ENCODE data around the gene FGFRL1.
A peak's percentile ranks its signal among the peaks of the same experiment; 100 is the strongest.

The FGFRL1 gene

DNA sequence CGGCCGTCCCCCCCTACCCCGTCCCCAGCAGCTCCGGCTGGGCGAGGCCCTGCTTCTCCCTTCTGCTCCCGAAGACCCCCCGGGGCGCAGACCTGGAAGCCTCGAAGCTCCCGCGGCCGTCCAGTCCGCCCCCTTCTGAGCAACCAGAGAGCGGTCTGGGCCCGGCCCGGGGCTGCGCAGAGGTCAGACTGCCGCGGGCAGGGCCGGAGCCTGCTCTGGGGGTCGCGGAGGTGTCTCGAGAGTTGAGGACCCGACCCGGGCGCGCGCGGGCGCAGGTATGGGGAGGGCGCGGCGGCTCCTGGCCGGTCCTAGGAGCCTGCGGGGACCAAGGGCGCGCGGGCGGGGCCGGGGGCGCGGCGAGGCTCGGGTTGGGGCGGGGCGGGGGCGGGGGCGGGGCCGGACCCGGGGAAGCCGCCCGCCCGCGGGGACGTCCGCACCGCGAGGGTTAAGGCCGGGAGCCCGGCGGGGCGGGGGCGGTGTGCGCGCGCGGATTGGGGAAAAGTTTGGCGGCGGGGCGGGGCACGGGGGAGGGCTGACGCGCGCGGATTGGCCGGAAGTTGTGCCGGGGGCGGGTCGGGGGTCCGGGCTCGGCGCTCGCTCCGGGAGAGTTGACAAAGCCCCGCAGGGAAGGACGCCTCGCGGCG lies at the start of gene FGFRL1:
Gene FGFRL1, plus strand, starts transcription at position 605 of the 644 bp plus-strand sequence. CDS start 860 bp downstream, outside the sequence.
- peak; percentile 88 for DNase-seq

DNA sequence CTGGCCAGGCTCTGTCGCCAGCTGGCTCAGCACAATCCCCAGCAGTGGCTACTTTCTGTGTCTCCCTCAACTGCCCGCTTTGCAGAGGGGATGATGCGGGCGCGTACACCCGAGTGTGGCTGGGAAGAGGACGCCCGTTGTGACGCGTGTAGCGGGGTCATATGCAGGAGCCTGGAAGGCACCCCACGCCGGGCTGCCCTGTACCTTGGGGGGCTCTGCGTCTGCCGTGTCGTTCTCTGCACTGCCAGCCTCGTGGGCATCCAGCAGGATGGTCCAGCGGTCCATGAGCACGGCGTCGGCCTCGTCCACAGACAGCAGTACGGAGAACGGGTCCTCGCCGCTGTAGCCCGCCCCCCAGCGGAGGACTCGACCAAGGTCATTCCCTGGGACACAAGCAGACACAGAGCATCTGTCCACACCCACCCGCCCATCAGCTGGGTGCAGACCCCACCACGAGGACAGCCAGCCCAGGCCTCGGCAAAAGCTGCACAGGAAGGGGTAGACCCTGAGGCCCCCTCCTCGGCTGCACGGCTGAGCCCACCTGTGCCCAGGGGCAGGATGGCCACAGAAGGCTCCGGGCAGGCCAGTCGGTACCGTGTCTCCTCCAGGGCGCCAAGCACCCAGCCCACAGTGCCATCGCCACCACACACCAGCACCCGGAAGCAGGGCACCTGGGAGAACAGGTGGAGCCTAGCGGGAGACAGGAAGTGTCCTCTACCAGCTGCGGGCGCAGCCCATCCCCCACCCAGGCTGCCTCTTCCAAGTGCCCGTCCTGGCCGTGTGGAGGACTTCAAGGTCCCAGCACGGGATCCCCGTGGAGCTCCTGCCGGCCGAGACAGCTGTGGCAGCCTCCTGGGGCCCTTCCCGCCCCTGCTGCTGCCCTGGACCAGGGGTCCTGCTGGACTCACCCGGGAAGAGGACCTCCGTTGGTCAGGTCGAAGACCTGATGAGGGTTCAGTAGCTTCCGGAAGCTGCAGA lies 48.9 kb upstream of the FGFRL1 start:
- DNase-seq: no peak

GRCh38 chr4:963276-964225 lies 47.9 kb upstream of the FGFRL1 start:
- DNase-seq: no peak

DNA sequence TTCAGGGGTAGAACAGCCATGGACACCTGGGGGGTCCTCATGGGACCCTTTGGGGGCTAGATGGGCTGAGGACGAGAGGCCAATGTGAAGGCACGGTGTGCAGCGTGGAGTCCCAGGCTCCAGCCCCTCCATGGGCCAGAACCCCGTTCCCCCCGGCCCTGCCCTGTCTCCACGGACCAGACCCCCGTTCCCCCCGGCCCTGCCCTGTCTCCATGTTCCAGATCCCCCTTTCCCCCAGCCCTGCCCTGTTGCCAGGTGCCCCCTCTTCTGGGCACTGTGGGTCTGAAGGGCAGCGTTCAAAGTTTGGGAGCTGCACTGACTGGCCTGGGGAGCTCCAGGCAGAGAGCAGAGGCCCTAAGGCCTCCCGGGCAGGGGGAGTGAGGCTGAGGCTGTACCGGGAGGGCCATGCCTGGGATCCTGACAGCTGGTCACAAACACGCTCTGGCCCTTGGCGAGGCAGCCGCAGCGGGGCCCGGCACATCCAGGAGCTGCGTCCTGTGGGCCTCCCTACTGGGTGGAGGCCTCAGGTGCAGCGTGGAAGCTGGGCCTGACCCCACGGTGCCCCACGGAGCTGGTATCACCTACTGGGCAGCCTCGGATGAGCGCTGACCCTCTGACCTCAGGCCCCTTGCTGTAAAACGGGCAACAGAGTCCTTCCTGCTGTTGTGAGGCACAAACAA lies 46.9 kb upstream of the FGFRL1 start:
- DNase-seq: no peak

GRCh38 chr4:965048-965765 lies 46.2 kb upstream of the FGFRL1 start:
- no peak for DNase-seq

DNA sequence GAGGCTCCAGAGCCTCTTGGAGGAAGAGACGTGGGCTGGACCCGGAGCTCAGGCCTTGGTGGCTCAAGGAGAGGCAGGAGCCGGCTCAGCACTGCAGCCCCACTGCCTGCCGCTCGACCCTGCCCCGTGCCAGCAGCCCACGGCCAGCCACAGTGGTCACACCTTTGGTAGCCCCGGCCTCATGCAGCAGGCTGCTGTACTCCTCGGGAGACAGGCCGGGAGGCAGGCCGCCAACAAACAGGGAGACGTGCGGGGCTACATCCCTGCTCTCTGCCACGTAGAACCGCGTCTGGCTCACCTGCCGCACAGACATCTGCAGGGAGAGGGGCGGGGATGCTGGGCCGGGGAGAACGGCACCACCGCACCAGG lies 45.7 kb upstream of the FGFRL1 start:
- no peak for DNase-seq

- DNase-seq: no peak
Observed at GRCh38 chr4:966266-967112, 44.9 kb upstream of the FGFRL1 start.

DNA sequence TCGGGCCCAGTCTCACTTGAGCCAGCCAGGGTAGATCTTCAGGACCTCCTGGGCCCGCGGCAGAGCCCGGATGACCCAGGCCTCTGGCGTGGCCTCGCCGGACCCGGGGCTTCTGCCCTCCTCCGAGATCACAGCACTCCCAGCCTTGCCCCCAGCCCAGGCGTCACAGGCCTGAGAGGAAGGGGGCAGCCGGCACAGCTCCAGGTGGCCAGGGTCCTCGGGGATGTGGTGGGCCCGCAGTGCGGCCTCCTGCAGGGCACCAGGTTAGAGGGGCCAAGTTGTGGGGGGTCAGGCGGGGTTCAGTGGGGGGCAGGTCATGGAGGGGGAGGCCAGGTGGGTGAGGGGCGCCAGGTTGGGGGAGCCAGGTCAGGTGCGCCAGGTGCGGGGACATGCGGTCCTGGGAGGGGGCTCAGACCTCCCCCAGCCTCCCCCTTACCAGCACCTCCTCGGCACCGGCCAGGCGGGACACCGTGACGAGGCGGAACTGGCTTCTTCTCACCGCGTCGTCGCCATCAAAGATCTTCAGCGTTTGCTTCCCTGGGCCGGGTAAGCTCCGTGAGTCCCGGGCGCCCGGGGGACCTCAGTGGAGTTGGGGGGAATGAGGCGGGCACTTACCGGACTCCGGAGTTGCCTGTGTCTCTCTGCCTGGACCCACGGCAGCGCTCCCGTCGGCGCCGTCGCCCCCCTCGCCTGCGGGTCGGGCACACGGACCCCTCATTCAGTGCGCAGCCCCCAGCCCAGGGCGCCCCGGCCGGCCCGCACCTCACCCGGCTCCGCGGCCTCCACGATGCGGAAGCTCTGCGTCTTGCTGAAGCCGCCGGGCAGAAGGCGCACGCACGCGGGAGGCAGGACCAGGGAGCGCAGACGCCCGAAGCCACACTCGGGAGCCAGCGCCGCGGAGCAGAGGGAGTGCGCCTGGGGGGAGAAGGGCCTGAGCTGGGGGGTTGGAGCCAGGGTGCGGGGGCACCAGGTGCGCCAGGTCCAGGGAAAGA lies 44.0 kb upstream of the FGFRL1 start:
- DNase-seq: peak; percentile 7

DNA sequence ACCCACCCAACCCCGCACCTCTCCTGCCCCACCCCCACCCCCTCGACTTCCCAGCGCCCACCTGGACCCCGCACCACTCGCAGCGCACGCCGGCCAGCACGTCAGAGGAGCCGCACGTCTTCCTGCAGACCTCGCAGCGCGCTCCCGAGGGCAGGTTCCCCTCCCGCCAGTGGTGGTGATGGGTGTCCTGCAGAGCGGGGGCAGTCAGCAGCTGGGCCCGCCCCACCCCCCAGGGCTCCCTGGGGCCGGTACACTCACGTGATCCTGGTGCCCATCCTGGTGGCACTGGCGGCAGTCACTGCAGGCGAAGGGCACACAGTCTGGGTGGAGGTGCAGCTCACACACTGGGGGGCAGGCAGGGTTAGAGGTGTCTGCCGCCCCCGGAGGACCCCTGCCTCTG lies 43.2 kb upstream of the FGFRL1 start:
- no peak for DNase-seq

GRCh38 chr4:968621-969394 lies 42.6 kb upstream of the FGFRL1 start:
- no peak for DNase-seq

DNA sequence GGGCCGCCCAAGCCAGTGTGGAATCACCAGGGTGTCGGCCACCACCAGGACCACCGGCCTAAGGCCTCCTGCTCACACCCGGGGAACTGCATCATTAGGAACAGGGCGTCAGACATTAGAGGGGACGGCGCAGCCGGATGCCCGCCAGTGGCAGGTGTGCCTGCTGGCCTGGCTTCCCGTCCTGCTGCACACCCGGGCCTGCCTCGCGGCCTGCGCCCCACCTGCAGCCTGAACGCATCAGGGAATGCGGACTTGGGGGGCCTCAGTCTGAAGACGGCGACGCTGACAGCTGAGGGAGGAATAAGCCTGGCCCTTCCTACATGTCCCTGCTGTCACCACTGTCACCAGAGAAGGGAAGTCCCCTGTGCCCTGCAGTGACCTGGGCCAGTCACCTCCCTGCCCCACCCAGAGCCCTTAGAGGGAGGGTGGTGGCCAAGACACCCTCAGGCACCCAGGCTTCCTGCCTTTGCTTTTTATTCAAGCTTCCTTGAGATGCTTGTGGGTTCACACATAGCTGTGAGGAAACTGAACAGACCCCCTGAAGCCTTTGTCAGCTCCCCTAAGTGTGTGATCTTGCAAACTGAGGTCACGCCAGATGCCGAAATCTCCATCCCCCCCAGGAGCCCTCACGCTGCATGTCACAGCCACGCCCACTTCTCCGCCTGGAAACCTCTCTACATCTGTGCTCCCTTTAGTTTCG lies 41.2 kb upstream of the FGFRL1 start:
- DNase-seq: peak; percentile 7

DNA sequence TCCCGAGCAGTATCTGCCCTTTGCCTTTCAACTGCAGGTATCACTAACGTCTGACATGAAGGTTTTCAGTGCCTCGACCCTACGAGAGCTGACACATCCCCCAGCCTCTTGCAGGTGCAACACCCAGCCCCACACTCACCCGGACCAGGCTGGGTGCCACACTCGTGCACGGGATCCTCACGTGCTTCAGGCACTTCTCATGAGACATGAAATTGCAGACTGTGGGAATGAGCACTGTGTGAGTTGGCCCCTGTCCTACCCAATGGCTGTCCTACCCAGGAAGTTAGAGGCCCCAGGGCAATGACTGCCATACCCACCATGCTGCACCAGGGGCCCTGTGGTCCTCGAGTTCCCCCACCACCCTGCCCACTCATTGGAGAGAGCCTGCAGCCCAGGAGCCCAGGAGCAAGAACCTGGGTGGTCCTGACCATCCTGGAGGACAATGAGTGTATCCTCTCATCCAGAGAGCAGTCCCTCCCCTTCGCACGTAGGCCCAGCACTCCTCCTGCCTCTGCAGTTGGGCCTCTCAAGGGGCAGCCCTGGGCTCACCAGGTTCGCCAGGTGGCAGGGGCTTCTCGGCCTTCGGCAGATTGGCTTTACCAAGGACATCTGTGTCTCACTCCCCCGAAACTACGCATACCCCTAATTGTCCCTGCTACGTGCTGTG lies 40.4 kb upstream of the FGFRL1 start:
- DNase-seq: no peak

DNA sequence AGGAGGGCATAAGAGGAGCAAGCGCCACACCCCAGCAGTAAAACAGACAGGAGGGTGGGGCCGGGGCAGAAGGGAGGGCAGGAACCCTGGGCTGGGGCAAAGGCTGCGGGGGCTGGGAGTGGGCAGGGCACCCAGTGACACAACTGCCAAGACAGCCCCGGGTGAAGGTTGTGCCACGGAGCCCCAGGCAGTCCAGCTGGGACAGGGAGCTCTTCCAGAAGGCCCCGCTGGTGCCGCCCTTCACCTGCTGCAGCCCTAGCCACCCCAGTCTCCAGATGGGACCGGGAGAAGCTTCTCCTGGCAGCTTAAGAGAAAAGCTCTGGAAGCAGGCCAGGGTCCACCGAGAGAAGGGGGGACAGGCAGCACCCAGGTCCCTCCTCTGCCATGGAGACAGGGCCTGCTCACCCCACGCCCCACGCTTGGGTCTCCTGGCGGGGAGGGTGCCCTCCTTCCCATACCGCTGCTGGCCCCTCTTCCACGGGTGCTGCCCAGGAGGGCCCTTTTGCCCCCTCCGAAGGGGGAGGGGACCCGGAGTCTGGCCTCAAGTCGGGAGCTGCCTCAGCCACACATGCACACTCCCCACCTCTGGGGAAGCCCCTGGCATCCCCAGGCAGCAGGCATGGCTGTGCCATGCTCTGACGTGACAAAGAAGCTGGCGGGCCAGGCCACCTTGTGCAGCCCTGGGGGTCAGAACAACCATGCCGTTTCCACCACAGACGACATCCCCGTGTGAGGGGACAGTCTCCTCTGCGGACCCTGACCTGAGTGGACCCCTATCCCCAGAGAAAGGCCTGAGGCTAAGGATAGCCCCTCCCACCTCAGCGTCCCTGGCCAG lies 39.5 kb upstream of the FGFRL1 start:
- DNase-seq: no peak

DNA sequence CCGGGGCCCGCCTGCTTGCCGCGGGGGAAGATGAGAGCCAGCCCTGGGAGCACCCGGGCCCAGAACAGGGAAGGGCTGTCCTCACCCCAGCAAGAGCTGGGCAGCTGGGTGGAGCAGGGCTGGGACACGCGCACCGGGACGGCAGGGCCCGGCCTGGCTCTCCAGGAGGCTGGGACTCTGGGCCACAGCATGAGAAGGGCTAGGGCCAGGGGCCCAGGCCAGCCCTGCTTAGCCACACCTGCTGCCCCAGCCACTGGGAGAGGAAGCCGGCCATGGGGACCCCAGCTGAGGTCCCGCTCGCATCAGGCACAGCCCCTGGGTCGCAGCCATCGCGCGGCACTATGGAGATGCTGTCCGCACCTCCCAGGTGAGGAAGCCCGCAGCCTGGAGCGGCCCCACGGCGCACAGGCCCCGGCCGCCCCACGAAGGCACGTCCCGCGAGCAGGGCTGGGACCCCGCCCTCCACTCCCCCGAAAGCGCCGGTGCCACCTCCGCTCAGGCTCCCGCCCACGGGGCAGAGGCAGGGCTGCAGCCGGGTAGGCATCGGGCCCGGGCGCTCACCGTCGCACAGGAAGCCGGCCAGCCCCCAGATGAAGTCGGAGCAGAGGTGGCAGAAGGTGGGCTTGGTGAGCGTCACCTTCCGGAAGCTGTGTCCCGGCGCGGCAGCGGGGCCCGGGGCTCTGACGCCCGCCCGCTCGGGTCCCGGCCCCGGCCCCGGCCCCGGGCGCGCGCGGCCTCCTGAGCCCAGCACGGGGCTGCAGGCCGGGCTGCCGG lies 38.6 kb upstream of the FGFRL1 start:
- peak; percentile 5 for DNase-seq
